Stimulated activated CD8-positive, alpha-beta memory T cell treated with anti-CD3 and anti-CD28 coated beads, Interleukin-2, amount 100 ng/mL, for 48 hours (primary cell): Measurements from ENCODE around the gene SLC7A5.

Experiments
- DNase-seq, 2 donors: peaks; one replicate each; pipeline ENCODE4 v3.0.0-alpha.2; 2020; ENCODE audit warnings: low read depth in 2 of 2

SLC7A5 gene

DNA sequence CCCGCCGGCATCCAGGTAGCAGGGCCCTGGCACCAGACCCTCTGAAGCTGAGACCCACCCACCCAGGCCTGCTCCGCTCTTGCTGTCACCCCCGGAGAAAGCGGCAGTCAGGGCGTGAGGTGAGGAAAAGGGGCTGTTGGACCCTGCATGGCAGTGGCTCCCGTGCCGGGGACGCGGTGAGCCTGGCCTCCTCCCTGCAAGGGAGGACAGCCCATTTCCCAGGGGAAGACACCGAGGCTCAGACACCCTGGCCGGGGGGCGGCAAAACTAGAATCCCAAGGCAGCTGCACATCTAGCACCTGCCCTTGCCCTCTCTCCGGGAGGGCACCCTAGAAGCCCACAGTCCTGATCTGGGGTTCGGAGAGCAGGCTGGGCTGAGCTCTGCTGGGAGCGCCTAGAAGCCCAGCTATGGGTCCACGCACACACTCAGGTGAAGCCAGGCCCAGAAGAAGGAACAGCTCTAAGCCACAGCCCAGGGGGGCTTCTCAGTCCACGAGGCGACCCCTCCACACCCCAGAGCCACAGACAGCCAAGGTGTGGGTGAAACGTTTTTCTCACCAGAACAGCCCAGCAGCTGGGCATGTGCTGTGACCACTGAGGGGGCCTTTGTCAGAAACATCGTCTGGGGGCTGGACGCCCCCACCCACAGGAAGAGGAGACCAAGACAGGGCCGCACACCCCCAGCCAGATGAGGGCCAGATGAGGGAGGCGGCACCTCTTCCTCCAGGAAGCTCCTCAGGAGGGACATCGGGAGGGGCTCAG is 22.4 kb downstream of the SLC7A5 start:
- no peak for DNase-seq

DNA sequence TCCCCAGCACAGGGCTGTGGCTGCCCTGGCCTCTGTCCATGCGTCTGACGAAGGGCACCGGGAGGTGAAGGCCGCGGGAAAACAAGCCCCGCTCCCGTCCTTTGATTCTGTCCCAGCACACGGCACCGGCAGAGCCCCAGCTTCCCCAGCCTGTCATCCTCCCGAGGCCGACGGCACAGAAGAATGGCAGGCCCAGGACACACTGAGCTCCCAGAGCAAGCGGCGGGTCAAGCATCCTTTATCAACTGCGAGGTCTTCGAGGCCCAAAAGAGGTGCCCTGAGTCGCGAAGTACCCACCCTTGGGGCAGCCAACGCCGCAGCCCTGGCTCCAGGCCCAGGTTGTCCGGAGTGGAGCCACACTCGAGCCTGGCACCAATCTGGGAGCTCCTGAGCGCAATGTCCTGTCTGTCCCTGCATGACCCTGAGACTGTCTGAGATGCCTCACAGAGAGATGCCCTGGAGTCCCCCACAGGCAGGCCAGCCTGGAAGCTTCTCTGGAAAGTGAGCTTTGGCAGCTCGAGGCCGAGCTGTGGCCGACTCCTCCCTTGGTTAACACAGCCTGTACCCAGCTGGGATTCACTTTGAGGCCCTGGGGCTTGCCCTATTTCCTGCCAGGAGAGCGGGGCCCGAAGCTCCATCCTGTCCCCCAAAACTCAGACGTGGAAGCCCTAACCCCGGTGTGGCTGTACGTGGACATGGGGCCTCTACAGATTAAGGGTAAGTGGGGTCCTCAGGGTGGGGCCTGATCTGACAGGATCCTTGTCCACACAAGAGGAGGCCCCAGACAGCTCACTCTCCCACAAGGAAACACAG is 23.3 kb downstream of the SLC7A5 start:
- no peak for DNase-seq

DNA sequence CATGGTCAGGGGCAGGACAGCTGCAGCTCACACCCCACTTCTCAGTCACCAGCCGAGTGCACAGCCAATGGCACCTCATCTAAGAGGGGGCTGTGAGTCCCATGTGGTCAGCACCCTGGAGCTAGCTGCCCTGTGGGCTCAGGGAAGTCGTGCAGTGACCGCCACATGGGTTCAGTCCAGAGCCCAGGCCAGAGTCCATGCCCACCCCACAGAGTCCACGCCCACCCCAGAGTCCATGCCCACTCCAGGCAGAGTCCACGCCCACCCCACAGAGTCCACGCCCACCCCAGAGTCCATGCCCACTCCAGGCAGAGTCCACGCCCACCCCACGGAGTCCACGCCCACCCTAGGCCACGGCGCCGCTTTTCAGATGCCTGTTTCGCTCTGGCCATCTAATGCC is 24.1 kb downstream of the SLC7A5 start:
- DNase-seq, result no peak

DNA sequence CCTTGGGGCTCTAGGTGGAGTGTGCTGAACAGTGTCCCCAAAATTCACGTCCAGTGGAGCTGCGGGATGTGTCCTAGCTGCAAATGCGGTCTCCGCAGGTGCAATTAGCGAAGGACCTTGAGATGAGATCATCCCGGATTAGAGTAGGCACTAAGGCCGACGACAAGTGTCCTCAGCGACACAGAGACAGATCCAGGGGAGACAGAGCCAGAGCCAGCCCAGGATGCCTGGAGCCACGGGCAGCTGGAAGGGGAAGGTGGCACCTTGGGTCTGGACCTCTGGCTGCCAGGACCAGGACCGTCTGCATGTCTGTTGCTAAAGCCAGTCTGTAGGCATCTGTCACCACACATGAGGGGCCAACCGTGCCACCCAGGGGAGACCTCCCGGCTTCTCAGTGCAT is 24.5 kb downstream of the SLC7A5 start:
- no peak for DNase-seq

DNA sequence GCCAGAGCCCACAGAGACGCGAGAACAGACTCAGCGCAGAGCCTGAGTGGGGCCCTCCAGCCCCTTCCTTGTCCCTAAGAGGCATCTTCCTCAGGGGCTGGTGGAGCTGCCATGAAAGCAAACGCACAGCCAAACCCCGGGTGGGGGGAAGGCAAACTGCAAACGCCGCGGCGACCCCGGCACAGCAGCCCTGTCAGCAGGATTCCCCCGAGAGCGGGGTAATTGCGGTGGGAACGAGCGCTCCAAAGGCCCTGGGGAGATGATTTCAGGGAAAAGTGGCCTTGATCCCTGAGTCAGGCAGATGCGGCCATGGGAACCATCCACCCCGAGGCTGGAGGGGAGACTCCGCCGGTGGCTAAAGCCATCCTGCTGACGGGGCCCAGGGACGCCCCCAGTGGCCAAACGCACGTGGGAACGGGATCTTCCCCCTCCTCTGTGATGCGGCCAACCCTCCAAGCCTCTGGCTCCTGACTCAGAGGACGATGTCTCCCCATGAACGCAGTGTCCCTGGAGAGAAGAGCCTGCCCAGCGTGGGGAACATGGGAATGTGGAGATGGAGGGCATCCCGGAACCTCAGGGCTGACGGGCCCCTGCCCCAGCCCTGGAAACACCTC is 25.1 kb downstream of the SLC7A5 start:
- DNase-seq, result no peak

DNA sequence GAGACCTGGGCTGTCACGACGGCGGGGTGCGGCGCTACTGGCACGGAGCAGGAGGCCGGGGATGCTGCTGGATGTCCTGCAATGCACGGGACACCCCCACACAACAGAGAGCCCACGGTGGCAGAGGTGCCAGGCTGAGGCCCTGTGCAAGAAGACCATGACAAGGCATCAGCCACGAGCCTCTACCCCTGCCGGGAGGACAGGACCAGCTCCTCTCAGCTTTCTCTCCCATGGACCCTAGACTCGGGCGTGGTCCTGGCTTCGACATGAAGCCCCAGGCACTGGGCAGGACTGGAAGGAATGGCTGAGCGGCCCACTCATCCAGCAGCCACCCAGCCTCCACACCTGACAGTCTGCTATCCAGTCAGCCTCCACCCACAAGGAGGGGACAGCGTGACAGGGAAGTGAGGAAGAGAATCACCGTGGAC is 25.6 kb downstream of the SLC7A5 start:
- no peak for DNase-seq

DNA sequence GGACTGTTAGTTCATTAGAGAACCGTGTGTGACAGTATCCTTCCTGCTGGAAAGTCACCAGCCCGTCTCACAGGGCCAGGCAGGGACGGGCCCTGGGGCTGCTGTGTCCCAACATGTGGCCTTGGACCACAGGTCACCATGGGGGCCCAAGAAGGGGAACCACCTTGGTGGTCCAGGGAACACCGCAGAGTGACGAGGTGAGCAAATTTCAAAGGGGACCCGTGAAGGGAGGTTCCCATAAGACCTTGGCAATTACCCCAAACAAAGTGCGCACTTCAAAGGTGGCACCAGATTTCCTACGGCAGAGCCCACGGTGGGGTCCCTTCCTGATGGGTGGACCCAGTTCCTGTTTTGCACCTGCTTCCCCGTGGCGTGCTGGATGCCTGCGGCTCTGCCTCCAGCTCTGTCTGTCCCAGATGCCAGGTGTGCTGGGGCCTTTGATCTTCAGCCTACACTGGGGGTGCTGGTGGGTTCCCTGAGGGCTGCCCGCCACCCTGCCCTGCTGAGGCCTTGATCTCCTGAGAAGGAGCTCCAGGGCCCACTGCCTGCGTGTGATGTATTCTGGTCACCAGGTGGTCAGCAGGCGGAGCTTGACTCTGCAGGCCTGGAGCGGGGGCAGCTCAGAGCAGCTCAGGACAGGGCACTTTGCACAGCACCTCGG is 27.0 kb downstream of the SLC7A5 start:
- DNase-seq, result no peak

DNA sequence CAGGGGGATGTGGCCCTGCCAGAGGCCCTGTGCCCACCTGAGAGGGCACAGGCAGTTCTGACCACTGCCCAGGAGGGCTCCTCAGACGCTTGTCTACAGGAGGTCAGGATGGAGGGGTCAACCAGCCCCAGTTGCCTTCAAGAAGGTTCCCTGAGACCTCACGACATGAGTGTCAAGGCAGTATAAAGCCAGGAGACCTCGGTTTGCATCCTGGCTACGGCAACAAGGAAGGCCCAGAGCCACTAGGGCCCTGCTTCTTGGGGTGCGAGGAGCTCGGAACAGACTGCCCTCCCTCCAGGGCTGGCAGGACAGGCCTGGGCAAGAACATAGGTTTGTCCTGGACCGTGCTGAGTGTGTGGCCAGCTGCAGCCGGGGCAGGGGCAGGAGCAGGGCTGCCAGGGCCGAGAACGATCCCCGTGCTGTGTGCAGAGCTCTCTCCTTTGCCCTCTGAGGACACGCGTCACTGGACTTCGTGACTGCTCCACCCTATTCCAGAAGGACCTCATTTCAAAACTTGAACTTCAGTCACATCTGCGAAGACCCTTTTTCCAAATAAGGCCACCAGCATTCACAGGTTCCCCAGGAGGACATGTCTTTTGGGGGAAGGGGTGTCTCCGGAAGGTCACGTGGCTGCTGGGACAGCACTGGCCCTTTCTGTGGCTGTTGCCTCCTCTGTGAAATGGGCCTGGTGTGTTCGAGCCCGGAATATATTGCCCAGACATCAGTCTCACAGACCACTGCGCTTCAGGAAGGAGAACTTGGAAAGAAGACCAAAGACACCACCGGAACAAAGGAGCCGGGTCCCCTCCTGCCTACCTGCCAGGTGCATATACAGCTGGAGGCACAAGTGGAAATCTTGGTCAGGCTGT is 27.7 kb downstream of the SLC7A5 start:
- DNase-seq, result no peak

DNA sequence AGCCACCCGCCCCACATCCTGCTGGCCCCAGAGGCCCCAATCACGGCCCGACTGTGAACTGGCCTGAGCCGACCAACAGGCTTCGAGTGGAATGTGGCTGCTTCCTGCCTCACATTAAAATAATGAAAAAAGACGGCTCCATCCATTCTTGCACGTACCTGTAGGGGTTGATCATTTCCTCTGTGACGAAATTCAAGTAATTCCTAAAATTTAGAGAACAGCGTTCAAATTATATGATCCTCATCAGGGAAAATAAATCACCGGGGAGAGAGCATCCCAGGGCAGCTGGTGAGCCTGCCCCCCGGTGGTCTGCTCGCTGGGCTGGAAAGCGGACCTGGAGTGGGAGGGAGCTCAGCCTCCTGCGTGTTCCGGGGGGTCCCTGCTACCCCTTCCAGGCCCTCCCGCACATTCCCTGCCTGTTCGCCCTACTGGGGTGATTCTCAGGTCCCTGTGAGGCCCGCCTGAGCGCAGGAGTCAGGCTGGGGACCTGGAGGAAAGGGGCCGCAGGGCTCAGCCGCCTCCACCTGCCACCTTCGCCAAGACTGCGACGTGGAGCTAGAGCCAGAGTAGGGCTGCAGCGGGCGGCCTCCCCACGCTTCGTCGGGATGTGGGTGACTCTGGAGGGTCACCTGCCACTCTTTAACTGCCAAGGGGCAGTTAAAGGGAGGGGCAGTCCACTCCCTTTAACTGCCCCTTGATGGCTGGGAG is 28.9 kb downstream of the SLC7A5 start:
- no peak for DNase-seq

DNA sequence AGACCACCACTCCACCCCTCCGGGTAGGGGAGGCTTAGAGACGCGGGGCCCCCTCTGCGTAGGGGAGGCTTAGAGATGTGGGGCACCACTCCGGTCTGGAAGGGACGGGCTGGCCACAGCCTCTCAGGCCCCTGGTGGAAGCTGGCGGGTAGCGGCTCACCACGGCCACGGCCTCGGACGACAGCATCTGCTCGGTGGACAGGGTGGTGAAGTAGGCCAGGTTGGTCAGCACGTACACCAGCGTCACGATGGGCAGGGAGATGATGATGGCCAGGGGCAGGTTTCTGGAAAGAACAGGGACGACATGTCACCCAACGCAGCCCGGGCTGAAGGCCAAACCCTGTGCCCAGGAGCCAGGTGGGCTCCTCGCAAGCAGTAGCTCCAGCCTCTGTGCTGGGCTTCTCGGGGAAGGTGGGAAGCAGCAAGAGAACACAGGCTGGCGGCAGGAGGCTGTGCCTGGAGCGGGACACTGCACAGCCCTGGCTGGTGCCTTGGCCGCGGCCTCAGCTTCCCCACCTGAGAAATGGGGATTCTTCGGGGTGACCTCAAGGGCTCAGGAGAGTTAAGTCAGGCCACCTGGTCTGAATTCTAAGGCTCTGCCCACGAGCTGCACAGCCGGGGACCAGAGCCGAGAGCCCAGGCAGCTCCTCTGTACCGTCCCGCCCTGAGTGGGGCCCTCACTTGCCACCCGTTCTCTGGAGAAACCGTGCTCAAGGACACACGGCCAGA is 29.6 kb downstream of the SLC7A5 start:
- no peak for DNase-seq

DNA sequence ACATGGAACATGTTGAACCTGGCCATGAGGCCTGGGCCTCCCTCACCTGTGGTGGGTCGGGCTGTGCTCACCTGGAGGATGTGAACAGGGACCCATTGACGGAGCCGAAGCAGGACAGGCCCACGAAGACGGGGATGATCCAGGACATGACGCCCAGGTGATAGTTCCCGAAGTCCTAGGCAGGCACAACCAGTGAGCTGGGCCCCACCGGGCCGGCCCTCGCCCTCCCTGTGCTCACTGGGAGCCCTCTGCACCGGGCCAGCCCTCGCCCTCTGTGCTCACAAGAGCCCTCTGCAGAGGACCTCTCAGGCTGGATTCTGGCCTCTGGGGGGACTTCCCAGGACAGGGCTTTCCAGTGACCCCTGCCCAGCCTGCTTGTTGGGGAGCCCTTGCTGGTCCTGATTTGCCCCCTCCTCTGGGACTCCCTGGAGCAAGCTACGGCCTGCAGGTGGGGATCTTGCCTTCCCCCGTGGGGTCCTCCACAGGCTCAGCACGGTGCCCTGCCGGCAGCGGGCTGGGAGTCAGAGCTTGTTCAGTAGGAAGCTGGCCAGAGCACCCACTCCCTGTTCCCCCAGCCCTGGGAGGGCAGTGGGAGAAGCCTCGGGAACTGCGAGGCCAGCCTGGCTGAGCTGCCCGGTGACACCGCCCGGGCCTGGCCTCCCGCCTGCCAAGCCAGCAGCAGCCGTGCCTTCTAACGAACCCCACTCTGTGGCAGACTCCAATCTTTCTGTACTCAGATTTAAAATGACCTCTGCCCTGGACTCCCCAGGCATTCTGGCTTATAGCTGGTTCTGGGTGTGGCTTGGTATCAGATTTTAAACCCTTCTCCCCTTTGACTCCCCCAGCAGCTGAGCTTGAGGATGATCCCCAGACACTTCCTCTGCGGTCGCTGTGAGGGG is 30.4 kb downstream of the SLC7A5 start:
- DNase-seq, result no peak

DNA sequence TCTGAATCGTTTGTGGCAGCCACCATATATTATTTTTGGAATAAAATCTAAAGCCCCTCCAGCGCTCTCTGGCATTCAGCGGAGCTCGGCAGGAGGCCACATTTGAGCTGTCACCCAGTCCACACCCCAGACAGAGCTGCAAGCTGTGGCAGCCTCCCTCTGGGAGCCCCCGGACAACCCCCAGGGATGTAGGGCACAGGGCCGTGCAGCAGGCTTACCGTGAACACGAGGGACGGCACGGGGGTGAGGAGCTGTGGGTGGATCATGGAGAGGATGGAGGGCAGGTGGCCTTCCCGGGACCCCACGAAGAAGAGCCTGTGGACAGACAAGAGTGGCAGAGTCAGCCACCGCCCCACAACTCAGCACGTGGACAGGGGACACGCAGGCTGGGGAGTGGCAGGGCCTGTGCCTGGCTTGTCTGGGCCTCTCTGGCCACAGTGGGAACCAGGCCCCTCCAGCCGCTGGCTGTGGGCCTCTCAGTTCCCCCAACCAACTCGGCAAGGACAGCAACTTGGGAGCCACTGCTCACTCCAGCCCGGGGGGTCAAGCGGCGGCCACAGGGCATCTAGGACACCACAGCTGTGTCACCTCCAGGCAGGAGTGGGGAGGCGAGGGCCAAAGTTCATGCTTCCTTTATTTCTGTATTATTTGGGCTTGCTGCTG is 31.5 kb downstream of the SLC7A5 start:
- no peak for DNase-seq

DNA sequence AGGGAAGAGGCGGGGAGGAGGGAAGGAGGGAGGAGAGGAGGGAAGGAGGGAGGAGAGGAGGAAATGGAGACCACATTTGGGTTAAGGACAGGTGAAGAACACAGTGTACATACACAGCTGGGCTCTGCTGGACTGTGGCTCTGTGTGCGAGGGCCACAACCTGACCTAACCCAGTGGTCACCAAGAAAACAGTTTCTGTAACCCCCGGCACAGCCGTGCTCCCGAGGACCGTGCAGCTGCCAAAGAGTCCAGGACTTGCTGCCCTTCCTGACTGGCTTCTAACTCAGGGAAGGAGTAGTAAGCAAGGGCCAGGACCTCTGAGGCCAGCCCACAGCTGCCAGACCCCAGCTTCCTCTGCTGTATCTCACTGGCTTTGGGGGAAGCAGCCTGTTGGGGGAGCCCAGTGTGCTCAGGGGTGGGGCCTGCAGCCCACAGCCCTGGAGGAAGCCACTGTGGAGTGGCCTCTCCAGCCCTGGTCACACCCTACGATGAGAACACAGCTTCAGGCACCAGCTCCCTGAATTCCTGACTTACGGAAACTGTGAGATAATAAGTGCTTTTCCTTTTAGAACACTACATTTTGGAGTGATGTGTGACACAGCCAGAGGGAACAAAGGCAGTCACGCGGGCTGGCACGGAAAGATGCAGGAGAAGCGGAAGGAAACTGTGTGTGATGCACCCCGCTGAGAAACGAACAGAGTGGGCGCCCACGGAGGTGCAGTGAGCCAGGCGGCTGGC is 32.3 kb downstream of the SLC7A5 start:
- no peak for DNase-seq

DNA sequence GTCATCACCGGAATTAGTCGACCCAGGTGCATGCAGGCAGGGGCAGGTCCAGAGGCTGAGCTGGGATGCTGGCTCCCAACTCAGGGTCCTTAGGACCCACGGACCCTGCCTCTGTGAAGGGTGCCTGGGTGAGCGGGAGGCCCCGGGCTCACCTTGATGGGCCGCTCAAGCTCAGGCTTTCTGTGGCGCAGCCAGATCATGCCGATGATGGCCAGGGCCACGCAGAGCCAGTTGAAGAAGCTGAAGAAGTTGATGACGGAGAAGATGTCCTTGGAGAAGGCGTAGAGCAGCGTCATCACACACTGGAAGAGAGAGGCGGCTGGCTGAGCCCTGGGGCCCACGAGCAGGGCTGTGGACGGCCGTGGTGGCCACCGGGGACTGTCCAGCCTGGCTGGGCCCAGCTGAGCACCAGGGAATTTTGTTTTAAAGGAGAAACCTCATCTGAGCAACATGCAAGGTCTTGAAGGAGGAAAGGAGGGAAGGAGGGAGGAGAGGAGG is 32.9 kb downstream of the SLC7A5 start:
- no peak for DNase-seq

DNA sequence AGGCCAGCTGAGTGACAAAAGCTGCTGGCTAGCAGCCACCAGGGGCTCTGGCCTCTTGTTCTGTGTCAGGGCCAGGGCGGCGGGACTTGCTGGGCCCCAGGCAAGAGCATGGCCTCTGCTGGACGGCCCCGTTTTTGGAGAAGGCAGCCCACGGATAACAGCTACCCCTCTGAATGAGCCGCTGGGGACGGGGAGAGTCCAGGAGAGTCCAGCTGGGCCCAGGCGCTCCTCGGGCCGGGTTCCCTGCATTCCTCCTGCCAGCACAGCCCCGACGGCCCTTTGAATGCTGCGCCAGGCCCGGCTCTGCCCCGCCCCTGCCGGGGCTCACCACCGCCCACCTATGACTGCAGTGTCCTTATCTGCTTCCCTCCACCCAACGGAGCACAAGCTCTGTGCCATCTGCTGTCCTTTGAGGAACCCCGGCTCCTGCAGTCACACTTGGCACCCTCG is 33.4 kb downstream of the SLC7A5 start:
- DNase-seq, result no peak

DNA sequence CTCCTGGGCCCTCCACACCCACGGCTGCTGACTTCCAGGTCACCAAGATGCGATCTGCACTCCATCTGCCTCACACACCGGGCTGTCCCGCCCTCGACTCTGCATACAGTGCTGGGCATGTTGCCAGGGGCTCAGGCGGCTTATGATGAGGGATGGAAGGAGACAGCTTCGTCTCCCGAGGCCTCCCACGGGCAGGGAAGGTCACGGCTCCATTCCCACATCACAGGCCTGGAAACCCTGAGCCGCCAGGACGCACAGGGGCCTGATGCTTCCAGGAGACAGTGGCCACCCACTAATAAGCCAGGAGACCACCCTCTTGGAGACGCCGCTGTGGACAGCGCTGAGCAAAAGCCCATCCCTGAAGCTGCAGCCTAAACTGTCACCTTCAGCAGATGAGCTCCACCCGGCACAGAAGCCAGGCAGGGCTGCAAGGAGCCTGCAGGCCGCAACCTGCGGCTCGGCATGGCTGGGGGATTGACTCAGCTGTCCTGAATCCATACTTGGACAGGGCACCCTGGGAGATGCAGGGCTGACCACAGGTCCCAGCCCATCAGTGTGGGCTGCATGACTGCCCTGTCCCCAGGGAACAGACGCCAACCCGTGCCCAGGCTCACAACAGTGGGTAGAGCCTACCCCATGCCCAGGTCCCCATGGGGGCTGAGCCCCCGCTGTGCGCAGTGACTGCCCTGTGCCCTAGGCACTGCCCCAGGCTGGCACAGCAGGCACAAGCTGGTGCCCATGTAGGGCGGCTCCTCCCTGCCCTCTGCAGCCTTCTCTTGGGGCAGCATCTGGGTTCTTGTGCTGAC is 34.4 kb downstream of the SLC7A5 start:
- DNase-seq, result no peak
